BLaER1 treated with 17β-estradiol and CSF1 and Interleukin-3, amounts not matched to agents 10 nM and 100 nM (cell line): ENCODE measurements around the gene NT5DC2.
"Not testable (repeated sequence)": the region's sequence is repeated elsewhere in the genome, so short reads cannot be mapped to it uniquely, and the experiment has no call there.

ENCODE experiments used
- H3K27ac ChIP-seq, 11 experiments: shearing (Covaris generic); formaldehyde crosslinking; 2 replicates each; pipeline ENCODE4 v1.8.1; 2022
- H3K27me3 ChIP-seq, 11 experiments: shearing (Covaris generic); formaldehyde crosslinking; 2 replicates each; pipeline ENCODE4 v1.8.1; 2022
- H3K36me3 ChIP-seq, 11 experiments: shearing (Covaris generic); formaldehyde crosslinking; 2 replicates each; pipeline ENCODE4 v1.8.1; 2022
- H3K4me1 ChIP-seq, 10 experiments: shearing (Covaris generic); formaldehyde crosslinking; 2 replicates each; pipeline ENCODE4 v1.8.1; 2022
- H3K4me2 ChIP-seq, 11 experiments: shearing (Covaris generic); formaldehyde crosslinking; 2 replicates each; pipeline ENCODE4 v1.8.1; 2022
- H3K4me3 ChIP-seq, 10 experiments: shearing (Covaris generic); formaldehyde crosslinking; 2 replicates each; pipeline ENCODE4 v1.8.1; 2022
- H3K9ac ChIP-seq, 11 experiments: shearing (Covaris generic); formaldehyde crosslinking; 2 replicates each; pipeline ENCODE4 v1.8.1; 2022
- H3K9me3 ChIP-seq, 11 experiments: shearing (Covaris generic); formaldehyde crosslinking; replicated peaks in 1 of 11; 2 replicates each; pipeline ENCODE4 v1.8.1; 2022
- H4K20me1 ChIP-seq, 11 experiments: shearing (Covaris generic); formaldehyde crosslinking; 2 replicates each; pipeline ENCODE4 v1.8.1; 2022
- Cebpa-rat ChIP-seq, 11 experiments: shearing (Covaris generic); IDR thresholded peaks; 2 replicates each; pipeline ENCODE4 v1.8.1; 2022

NT5DC2 gene

GRCh38 chr3:52528586-52529375, 4.9 kb downstream of the NT5DC2 start:
- H3K9ac ChIP-seq, result peak overlapping the region in 5 of 11 experiments; percentile 1 to 98 (median 15); a peak in 6 of 22 replicates
- peaks cover 63 to 85% (median 75%) of the 10 kb centered on the region in 11 experiments for H3K36me3 ChIP-seq
- TF ChIP-seq Cebpa-rat (IDR thresholded peaks at IDR 0.05), result no peak

GRCh38 chr3:52527732-52528585, 5.7 kb downstream of the NT5DC2 start:
- peaks cover 35 to 100% (median 90%) of the 10 kb centered on the region in 11 experiments for H4K20me1 ChIP-seq
- H3K4me1 ChIP-seq, result peaks cover 30 to 72% (median 37%) of the 10 kb centered on the region in 10 experiments
- no peaks in the 10 kb centered on the region for H3K9me3 ChIP-seq
- peak overlapping the region in 5 of 11 experiments; percentile 16 to 36 (median 30); a peak in 3 of 22 replicates for H3K27ac ChIP-seq
- H3K27me3 ChIP-seq, result no peaks in the 10 kb centered on the region
- no peak overlapping the region for H3K4me2 ChIP-seq
- no peak for TF ChIP-seq Cebpa-rat (IDR thresholded peaks at IDR 0.05)
- peak overlapping the region in 2 of 11 experiments; percentile 17 to 29; a peak in 3 of 22 replicates for H3K9ac ChIP-seq
- no peak overlapping the region for H3K4me3 ChIP-seq
- peaks cover 72 to 93% (median 83%) of the 10 kb centered on the region in 11 experiments for H3K36me3 ChIP-seq

More at GRCh38 chr3:52528586-52529375, 4.9 kb downstream of the NT5DC2 start:
- Histone ChIP-seq H4K20me1 (peaks cover 38 to 95% (median 86%) of the 10 kb centered on the region in 11 experiments), H3K27ac (peak overlapping the region in 5 of 11 experiments; percentile 3 to 97 (median 40); a peak in 4 of 22 replicates), H3K4me2 (peak overlapping the region in 2 of 11 experiments; percentile 99 to 100; a peak in 1 of 22 replicates), H3K9me3 (no peaks in the 10 kb centered on the region), H3K4me3 (no peak overlapping the region), H3K4me1 (peaks cover 30 to 65% (median 37%) of the 10 kb centered on the region in 10 experiments), H3K27me3 (no peaks in the 10 kb centered on the region)

GRCh38 chr3:52527039-52527731, 6.5 kb downstream of the NT5DC2 start:
- H3K36me3 ChIP-seq, result peaks cover 77 to 100% (median 87%) of the 10 kb centered on the region in 11 experiments
- peak overlapping the region in 5 of 11 experiments; percentile 18 to 36 (median 30); a peak in 8 of 22 replicates for H3K27ac ChIP-seq
- peaks cover 25 to 67% (median 33%) of the 10 kb centered on the region in 10 experiments for H3K4me1 ChIP-seq
- no peaks in the 10 kb centered on the region for H3K27me3 ChIP-seq
- no peak overlapping the region for H3K4me3 ChIP-seq
- no peak overlapping the region for H3K4me2 ChIP-seq
- no peak for TF ChIP-seq Cebpa-rat (IDR thresholded peaks at IDR 0.05)
- no peaks in the 10 kb centered on the region for H3K9me3 ChIP-seq
- peak overlapping the region in 7 of 11 experiments; percentile 8 to 42 (median 15); a peak in 5 of 22 replicates for H3K9ac ChIP-seq
- H4K20me1 ChIP-seq, result peaks cover 28 to 100% (median 95%) of the 10 kb centered on the region in 11 experiments

DNA sequence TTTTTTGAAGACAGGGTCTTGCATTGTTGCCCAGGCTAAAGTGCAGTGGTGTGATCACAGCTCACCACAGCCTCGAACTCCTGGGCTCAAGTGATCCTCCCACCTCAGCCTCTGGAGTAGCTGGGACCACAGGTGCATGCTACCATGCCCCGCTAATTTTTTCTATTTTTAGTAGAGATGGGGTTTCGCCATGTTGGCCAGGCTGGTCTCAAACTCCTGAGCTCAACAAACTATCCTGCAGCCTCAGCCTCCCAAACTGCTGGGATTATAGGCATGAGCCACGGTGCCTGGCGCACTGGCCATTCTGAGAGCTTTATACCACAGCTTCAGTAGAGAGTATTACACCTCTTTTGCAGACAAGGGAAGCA, 7.0 kb downstream of the NT5DC2 start:
- peak overlapping the region in 4 of 11 experiments; percentile 10 to 36 (median 31); a peak in 4 of 22 replicates for H3K27ac ChIP-seq
- not testable (repeated sequence) for H3K27me3 ChIP-seq, H3K4me2 ChIP-seq, H3K9me3 ChIP-seq, H3K4me3 ChIP-seq
- peaks cover 23 to 100% (median 95%) of the 10 kb centered on the region in 11 experiments for H4K20me1 ChIP-seq
- H3K36me3 ChIP-seq, result peaks cover 77 to 100% (median 90%) of the 10 kb centered on the region in 11 experiments
- H3K9ac ChIP-seq, result peak overlapping the region in 5 of 11 experiments; percentile 8 to 42 (median 15); a peak in 2 of 22 replicates
- peaks cover 20 to 62% (median 28%) of the 10 kb centered on the region in 10 experiments for H3K4me1 ChIP-seq

DNA sequence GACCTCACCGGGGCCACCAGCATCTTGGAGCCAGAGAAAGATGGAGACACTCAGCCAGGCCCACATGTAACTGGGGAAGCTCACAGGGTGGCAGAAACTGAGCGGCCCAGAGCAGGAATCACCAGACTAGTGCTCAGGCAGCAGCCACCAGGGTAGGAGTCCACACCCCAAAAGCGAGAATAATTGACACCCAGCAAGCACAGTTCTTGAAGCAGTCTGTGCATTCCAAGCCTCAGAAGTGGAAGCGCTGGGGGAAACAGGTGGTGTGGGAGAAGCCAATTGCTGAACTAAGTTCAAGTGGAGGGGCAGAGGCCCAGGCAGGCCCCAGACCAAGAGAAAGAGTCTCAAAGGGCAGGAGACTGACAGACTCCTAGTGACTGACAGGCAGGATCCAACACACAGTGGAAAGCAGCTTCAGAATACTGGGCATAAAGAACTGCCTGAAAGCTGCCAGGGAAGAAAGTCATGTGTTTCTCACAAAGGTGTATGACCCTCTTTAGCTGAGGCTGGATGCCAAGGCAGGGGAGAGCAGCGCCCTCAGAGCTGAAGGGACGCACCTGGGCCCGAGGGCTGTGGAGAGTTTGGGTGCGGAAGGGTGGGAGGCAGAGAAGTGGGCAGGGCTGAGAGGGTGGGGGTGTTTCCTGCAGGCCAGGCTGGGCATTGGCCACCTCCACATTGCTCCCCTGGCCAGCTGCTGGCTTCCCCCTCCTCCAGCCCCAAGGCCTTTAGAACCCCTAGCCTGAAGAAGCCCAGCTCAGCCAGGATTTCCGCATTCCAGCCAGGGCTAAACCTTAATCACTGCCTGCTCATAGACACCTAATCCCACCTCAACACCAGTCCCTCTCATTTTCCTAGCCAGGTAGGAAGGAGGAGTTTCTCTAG, 7.7 kb downstream of the NT5DC2 start:
- Histone ChIP-seq H3K27ac (peak overlapping the region in 6 of 11 experiments; percentile 7 to 30 (median 15); a peak in 4 of 22 replicates), H3K4me2 (no peak overlapping the region), H3K9me3 (no peaks in the 10 kb centered on the region), H3K27me3 (no peaks in the 10 kb centered on the region), H3K4me1 (peaks cover 12 to 55% (median 21%) of the 10 kb centered on the region in 10 experiments), H3K36me3 (peaks cover 75 to 100% (median 90%) of the 10 kb centered on the region in 11 experiments), H4K20me1 (peaks cover 16 to 100% (median 94%) of the 10 kb centered on the region in 11 experiments), H3K9ac (peak overlapping the region in 4 of 11 experiments; percentile 1 to 23 (median 11); a peak in 1 of 22 replicates), H3K4me3 (no peak overlapping the region)
- TF ChIP-seq Cebpa-rat (IDR thresholded peaks at IDR 0.05), result no peak

DNA sequence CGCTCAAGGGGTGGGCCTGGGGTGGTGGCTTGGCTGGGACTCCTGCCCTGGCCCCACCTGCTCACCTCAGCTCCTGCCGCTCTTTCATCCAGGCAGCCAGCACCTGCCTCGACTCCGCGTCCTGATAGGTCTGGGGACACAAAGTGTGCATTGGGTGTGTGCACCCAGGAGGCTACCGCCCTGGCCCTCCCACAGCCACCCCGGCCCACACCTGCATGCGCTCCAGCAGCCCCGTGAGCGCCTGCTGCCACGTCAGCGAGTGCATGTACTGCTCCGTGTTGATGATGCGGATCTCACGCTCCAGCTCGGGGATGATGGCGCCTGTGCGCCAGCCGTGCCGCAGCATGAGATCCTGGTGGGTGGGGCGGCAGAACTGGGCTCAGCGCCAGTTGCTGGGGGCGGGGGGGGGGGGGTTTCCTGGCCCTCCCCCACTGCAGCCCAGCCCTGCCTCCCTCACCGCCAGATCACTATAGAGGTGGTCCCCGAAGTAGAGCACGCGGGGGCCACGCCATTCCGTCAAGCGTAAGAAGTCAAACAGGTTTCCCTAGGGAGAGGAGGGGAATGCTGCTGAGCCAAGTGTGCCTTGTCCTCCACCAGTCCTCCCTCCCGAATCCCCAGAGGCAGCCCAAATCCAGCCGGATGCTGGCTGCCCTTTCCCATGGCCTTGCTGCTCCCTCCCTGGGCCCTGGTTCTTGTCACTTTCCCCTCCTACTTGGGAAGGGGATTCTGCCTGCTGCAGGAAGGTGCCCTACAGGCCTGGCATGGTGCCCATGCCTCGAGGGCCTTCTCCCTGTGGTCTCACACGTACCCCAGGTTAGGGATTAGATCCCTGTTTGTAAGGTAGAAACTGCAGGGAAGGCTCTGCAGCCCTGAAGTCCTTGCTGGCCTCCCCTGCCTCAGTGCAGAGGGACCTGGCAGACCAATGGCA, 8.6 kb downstream of the NT5DC2 start:
- Histone ChIP-seq H3K27me3 (no peaks in the 10 kb centered on the region), H3K36me3 (peaks cover 67 to 100% (median 95%) of the 10 kb centered on the region in 11 experiments), H3K27ac (peak overlapping the region in 6 of 11 experiments; percentile 7 to 30 (median 15); a peak in 1 of 22 replicates), H3K4me1 (peaks cover 3 to 46% (median 12%) of the 10 kb centered on the region in 10 experiments; a peak in 18 of 20 replicates), H3K9me3 (no peaks in the 10 kb centered on the region), H4K20me1 (peaks cover 8 to 100% (median 94%) of the 10 kb centered on the region in 11 experiments; a peak in 20 of 22 replicates), H3K9ac (peak overlapping the region in 2 of 11 experiments; percentile 7 to 34; a peak in 1 of 22 replicates), H3K4me3 (no peak overlapping the region), H3K4me2 (no peak overlapping the region)
- TF ChIP-seq Cebpa-rat (IDR thresholded peaks at IDR 0.05), result no peak
